Measurements from ENCODE around the gene SPSB3. TPM values are rescaled to one million over a fixed set of nuclear protein-coding genes. Genes with fewer than 3 reads are reported as not detected.

SPSB3 gene
- total RNA-seq, 1 donor from 2014 or later: 40.3 TPM

DNA sequence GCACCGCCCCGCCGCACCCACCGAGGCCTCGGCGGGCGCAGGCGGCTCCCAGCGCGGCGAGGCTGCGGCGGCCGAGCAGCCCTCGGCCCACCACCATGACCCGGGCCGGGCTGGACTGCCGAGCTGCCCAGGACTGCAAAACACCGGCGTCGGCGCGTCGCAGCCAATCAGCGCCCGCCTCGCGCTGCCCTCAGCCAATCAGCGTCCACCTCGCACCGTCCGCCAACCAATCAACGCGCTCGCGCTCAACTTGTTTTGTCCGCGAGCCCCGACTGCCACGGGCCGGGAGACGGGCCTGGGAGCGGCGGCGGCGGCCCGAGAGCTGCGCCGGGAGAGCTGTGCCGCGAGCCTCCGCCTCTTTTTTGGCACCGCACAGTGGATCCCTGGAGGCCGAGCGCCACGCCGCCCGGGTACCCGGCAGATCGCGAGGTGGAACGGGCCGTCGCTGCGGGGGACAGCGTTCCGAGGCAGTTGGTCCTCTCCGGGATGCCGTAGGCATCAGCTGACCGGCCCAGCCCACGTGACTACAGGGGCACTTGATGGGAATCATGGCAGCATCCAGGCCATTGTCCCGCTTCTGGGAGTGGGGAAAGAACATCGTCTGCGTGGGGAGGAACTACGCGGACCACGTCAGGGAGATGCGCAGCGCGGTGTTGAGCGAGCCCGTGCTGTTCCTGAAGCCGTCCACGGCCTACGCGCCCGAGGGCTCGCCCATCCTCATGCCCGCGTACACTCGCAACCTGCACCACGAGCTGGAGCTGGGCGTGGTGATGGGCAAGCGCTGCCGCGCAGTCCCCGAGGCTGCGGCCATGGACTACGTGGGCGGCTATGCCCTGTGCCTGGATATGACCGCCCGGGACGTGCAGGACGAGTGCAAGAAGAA is 44.6 kb upstream of the SPSB3 start, which contains the start of the genes FAHD1 and HAGH:
FAHD1 (plus strand) TSS at position 516 of the 883 bp plus-strand sequence; CDS start at position 549, 33 bp downstream.
HAGH (minus strand) TSS at position 135 of the 883 bp plus-strand sequence; CDS start at position 97, 38 bp downstream.
- ATAC-seq (ENCODE audit: low read depth) (peak; percentile 88), DNase-seq (peak; percentile 95)
- peaks cover 12% of the 10 kb centered on the region for H3K36me3 Mint-ChIP-seq (ENCODE audit: low read depth)
- no peaks in the 10 kb centered on the region for H3K27me3 Mint-ChIP-seq
- no peaks in the 10 kb centered on the region for H3K9me3 Mint-ChIP-seq
- TF ChIP-seq CTCF (IDR thresholded peaks at IDR 0.05): no peak
- H3K4me1 Mint-ChIP-seq: peaks cover 39% of the 10 kb centered on the region
- ChIA-PET POLR2A (interaction anchor here (0.5 to 2.3 kb wide), 13 partner anchors 11 to 1200 kb away, joined by 3 to 20 read pairs (median 5); partner anchors contain the start of genes EME2, MAPK8IP3, MRPS34 and MSRB1), CTCF (interaction anchor here (1.6 kb wide), 1 partner anchor 44 kb away, joined by 3 read pairs; the partner anchor contains the start of gene NUBP2)
- peak within 1 kb of the TSS; percentile 91 for H3K27ac Mint-ChIP-seq
- H3K4me3 Mint-ChIP-seq: peak within 1 kb of the TSS; percentile 94
- intact Hi-C loops (cut with micrococcal nuclease): loop anchor here (1.0 to 2.0 kb wide), 4 partner anchors 45 to 214 kb away; partner anchors contain the start of genes CRAMP1, IFT140, MAPK8IP3 and MRPS34

- Mint-ChIP-seq H3K4me1 (peaks cover 39% of the 10 kb centered on the region), H3K27me3 (no peaks in the 10 kb centered on the region), H3K9me3 (no peaks in the 10 kb centered on the region), H3K4me3 (peak overlapping the region; percentile 76), H3K36me3 (ENCODE audit: low read depth) (peaks cover 12% of the 10 kb centered on the region), H3K27ac (peak overlapping the region; percentile 65)
- ChIA-PET CTCF (interaction anchor here (1.6 kb wide), 1 partner anchor 43 kb away, joined by 3 read pairs; the partner anchor contains the start of gene NUBP2), POLR2A (interaction anchor here (0.5 to 2.3 kb wide), 4 partner anchors 43 to 532 kb away, joined by 3 to 20 read pairs (median 6); partner anchors contain the start of genes MAPK8IP3, NME3, NUBP2 and SPSB3)
- no peak for TF ChIP-seq CTCF (IDR thresholded peaks at IDR 0.05)
- ATAC-seq (ENCODE audit: low read depth): peak; percentile 72
- intact Hi-C loops (cut with micrococcal nuclease): loop anchor here (1.0 to 2.0 kb wide), 4 partner anchors 44 to 213 kb away; partner anchors contain the start of genes CRAMP1, IFT140, MAPK8IP3 and MRPS34
- no peak for DNase-seq
Observed at GRCh38 chr16:1825864-1826690, 43.7 kb upstream of the SPSB3 start.

DNA sequence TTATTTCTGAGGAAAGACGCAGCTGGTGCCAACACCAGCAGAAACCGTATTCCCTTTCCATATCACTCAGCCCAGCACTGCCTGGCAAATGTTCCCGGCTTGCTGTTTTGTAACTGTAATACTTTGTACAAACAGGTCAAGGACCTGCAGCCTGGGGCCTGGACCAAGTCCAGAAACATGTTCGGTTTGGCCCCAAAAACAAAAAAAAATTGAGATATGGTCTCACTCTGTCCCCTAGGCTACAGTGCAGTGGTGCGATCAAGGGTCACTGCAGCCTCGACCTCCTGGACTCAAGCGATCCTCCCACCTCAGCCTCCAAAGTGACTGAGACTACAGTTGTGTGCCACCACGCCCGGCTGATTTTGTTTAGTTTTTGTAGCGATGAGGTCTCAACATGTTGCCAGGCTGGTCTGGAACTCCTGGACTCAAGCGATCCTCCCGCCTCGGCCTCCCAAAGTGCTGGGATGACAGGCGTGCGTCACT is 43.1 kb upstream of the SPSB3 start:
- TF ChIP-seq CTCF (IDR thresholded peaks at IDR 0.05): no peak
- intact Hi-C loops (cut with micrococcal nuclease): no loop called here
- peak overlapping the region; percentile 65 for H3K27ac Mint-ChIP-seq
- no peak for ATAC-seq (ENCODE audit: low read depth)
- peaks cover 16% of the 10 kb centered on the region for H3K36me3 Mint-ChIP-seq (ENCODE audit: low read depth)
- CTCF ChIA-PET: interaction anchor here (1.6 kb wide), 1 partner anchor 42 kb away, joined by 3 read pairs; the partner anchor contains the start of gene NUBP2
- no peaks in the 10 kb centered on the region for H3K27me3 Mint-ChIP-seq
- H3K9me3 Mint-ChIP-seq: no peaks in the 10 kb centered on the region
- POLR2A ChIA-PET: interaction anchor here (0.5 to 0.6 kb wide), 2 partner anchors 54 to 533 kb away, joined by 3 read pairs; partner anchors contain the start of gene NME3
- H3K4me3 Mint-ChIP-seq: peak overlapping the region; percentile 76
- H3K4me1 Mint-ChIP-seq: peaks cover 39% of the 10 kb centered on the region
- no peak for DNase-seq

GRCh38 chr16:1823821-1824220 is 41.5 kb upstream of the SPSB3 start:
- peaks cover 21% of the 10 kb centered on the region for H3K36me3 Mint-ChIP-seq (ENCODE audit: low read depth)
- no peak overlapping the region for H3K4me3 Mint-ChIP-seq
- ATAC-seq (ENCODE audit: low read depth): no peak
- peaks cover 31% of the 10 kb centered on the region for H3K4me1 Mint-ChIP-seq
- intact Hi-C loops (cut with micrococcal nuclease): no loop called here
- H3K27ac Mint-ChIP-seq: no peak overlapping the region
- ChIA-PET POLR2A (interaction anchor here (0.6 kb wide), 1 partner anchor 19 kb away, joined by 5 read pairs; no protein-coding TSS in a partner anchor), CTCF (no interaction called here)
- DNase-seq: no peak
- H3K9me3 Mint-ChIP-seq: no peaks in the 10 kb centered on the region
- no peaks in the 10 kb centered on the region for H3K27me3 Mint-ChIP-seq
- TF ChIP-seq CTCF (IDR thresholded peaks at IDR 0.05): no peak

All from activated B cell treated with CpG ODN at 0.5 μM for 24 hours (primary cell).